BLaER1 treated with 17β-estradiol and CSF1 and Interleukin-3, amounts not matched to agents 10 nM and 100 nM (cell line): ENCODE results near the gene SS18.

Source experiments
- H3K27ac ChIP-seq, 11 experiments: shearing (Covaris generic); formaldehyde crosslinking; 2 replicates each; pipeline ENCODE4 v1.8.1; 2022
- H3K27me3 ChIP-seq, 11 experiments: shearing (Covaris generic); formaldehyde crosslinking; 2 replicates each; pipeline ENCODE4 v1.8.1; 2022
- H3K36me3 ChIP-seq, 11 experiments: shearing (Covaris generic); formaldehyde crosslinking; 2 replicates each; pipeline ENCODE4 v1.8.1; 2022
- H3K4me1 ChIP-seq, 10 experiments: shearing (Covaris generic); formaldehyde crosslinking; 2 replicates each; pipeline ENCODE4 v1.8.1; 2022
- H3K4me2 ChIP-seq, 11 experiments: shearing (Covaris generic); formaldehyde crosslinking; 2 replicates each; pipeline ENCODE4 v1.8.1; 2022
- H3K4me3 ChIP-seq, 10 experiments: shearing (Covaris generic); formaldehyde crosslinking; 2 replicates each; pipeline ENCODE4 v1.8.1; 2022
- H3K9ac ChIP-seq, 11 experiments: shearing (Covaris generic); formaldehyde crosslinking; 2 replicates each; pipeline ENCODE4 v1.8.1; 2022
- H3K9me3 ChIP-seq, 11 experiments: shearing (Covaris generic); formaldehyde crosslinking; replicated peaks in 1 of 11; 2 replicates each; pipeline ENCODE4 v1.8.1; 2022
- H4K20me1 ChIP-seq, 11 experiments: shearing (Covaris generic); formaldehyde crosslinking; 2 replicates each; pipeline ENCODE4 v1.8.1; 2022
- Cebpa-rat ChIP-seq, 11 experiments: shearing (Covaris generic); IDR thresholded peaks; 2 replicates each; pipeline ENCODE4 v1.8.1; 2022

Gene SS18

DNA sequence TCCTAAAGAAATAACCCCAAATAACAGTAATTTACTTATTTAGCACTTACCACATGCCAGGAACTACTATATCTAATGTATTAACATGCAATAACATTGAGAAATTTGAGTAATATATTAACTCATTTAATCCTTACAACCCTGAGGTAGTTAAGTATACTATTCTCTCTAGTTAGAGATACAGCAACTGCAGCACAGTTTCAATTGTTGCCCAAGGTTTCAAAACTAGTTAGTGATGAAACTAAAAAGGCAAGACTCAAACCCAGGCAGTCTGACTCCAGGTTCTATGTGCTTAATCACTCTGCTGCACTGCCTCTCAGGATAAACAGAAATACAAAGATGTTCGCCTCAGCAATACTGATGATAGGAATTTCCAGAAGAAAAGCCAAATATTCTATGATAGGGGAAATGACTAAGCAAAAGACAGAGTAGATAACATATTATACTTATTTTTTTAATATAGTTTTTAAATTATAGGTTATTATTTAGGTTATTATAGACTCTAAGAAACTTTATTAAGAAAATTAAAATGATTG lies 88.0 kb downstream of the SS18 start:
- no peak for TF ChIP-seq Cebpa-rat (IDR thresholded peaks at IDR 0.05)
- Histone ChIP-seq H3K27me3 (no peaks in the 10 kb centered on the region), H3K36me3 (no peaks in the 10 kb centered on the region), H4K20me1 (no peaks in the 10 kb centered on the region), H3K9me3 (peaks cover 0 to 7% (median 0%) of the 10 kb centered on the region in 11 experiments; a peak in 3 of 22 replicates), H3K4me3 (no peak overlapping the region), H3K9ac (no peak overlapping the region), H3K27ac (no peak overlapping the region), H3K4me1 (peaks cover 0 to 19% (median 7%) of the 10 kb centered on the region in 10 experiments; a peak in 14 of 20 replicates), H3K4me2 (peak overlapping the region in 1 of 11 experiments; percentile 8; a peak in 2 of 22 replicates)

DNA sequence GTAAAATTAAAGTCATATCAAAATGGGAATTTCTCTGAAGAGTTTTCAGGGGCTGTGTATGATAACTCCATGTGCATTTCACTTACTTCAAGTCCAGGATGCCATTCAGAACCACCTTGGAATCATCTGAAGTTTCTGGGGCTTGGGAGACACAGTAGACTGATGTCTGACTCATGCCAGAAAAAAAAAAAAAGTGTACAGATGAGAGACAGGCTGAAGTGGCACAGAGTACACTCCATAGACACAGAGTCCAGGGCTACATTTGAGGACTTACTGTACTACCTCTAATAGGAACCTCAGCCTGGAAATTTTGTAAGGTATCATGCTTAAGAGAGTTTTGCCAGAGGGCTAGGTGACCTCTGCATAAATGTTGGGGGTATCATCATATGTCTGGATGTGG lies 92.0 kb downstream of the SS18 start:
- H4K20me1 ChIP-seq = no peaks in the 10 kb centered on the region
- H3K4me1 ChIP-seq = peaks cover 0 to 8% (median 0%) of the 10 kb centered on the region in 10 experiments; a peak in 3 of 20 replicates
- no peak overlapping the region for H3K4me3 ChIP-seq
- no peak for TF ChIP-seq Cebpa-rat (IDR thresholded peaks at IDR 0.05)
- no peak overlapping the region for H3K9ac ChIP-seq
- H3K9me3 ChIP-seq = peaks cover 0 to 7% (median 0%) of the 10 kb centered on the region in 11 experiments; a peak in 2 of 22 replicates
- no peak overlapping the region for H3K4me2 ChIP-seq
- no peaks in the 10 kb centered on the region for H3K36me3 ChIP-seq
- no peaks in the 10 kb centered on the region for H3K27me3 ChIP-seq
- H3K27ac ChIP-seq = no peak overlapping the region

DNA sequence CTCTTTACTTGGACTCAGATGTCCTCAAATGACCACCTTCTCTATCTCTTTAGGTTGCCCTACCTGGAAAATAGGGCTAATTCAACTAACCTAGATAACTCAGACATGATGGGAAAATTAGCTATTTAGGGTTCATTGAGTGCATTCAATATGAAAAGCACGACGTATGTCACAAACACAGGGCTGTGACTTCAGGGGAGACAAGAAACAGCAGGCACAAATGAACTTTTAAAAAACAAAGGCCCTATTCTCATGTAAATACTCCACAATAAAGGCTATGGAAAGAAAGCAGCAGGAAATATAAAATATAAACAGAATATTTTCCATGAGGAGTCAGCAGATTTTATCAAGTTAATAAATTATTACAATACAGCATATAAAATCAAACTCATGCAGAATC lies 97.8 kb downstream of the SS18 start:
- no peaks in the 10 kb centered on the region for H3K27me3 ChIP-seq
- H3K9ac ChIP-seq = no peak overlapping the region
- H3K36me3 ChIP-seq = no peaks in the 10 kb centered on the region
- H3K4me1 ChIP-seq = no peaks in the 10 kb centered on the region
- H4K20me1 ChIP-seq = no peaks in the 10 kb centered on the region
- peaks cover 0 to 16% (median 0%) of the 10 kb centered on the region in 11 experiments; a peak in 4 of 22 replicates for H3K9me3 ChIP-seq
- no peak for TF ChIP-seq Cebpa-rat (IDR thresholded peaks at IDR 0.05)
- no peak overlapping the region for H3K4me3 ChIP-seq
- no peak overlapping the region for H3K4me2 ChIP-seq
- no peak overlapping the region for H3K27ac ChIP-seq

DNA sequence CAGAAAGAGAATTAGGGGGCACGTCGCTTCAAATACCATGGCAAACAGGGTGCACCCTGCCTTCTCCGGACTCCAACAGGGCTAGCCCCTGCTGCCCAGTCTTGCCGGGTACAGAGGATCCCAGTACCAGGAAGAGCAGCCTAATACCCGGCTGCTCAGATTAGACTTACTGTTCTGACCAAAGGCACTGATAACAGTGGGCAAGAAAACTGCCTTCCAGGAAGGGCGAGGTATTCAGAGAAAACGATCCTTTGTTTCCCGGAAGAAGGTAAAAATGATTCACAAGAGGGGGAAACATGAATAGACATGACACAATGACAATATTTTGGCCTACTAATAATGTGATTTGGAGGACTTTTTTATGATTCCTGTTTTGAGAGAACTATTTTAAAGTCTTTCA lies 99.9 kb downstream of the SS18 start:
- Histone ChIP-seq H3K9ac (no peak overlapping the region), H4K20me1 (no peaks in the 10 kb centered on the region), H3K27ac (no peak overlapping the region), H3K36me3 (no peaks in the 10 kb centered on the region), H3K9me3 (peaks cover 0 to 16% (median 0%) of the 10 kb centered on the region in 11 experiments; a peak in 4 of 22 replicates), H3K4me3 (no peak overlapping the region), H3K27me3 (no peaks in the 10 kb centered on the region), H3K4me1 (peaks cover 0 to 6% (median 0%) of the 10 kb centered on the region in 10 experiments; a peak in 5 of 20 replicates), H3K4me2 (no peak overlapping the region)
- no peak for TF ChIP-seq Cebpa-rat (IDR thresholded peaks at IDR 0.05)

DNA sequence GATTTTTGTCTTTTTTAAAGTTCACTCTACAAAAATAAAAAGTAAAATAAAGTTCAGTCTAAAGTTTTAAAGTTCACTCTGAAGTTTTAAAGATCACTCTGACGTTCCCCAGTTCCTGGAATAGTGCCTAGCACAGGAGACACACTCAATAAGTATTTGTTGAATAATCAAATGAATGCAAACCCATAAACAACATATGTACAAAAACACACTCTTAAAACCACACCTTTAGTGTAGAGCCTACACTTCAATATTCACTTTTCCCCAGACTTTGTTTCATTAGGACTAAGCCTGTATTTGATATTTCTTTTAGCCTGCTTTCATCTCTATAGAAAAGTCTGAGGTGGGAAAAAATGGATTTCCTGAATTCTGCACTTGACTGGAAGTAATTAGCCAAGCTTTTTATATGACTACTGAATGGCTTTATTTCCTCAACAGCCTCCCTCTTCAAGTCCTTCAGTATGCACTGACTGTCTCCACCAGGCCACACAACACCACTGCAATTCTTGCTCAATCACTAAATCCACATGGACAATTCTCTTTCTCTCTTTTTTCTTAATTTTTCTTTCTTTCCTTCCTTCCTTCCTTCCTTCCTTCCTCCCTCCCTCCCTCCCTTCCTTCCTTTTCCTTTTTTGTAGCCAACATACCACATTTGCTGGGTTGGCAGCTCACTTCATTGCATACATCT lies 104.6 kb downstream of the SS18 start:
- H3K36me3 ChIP-seq = no peaks in the 10 kb centered on the region
- no peaks in the 10 kb centered on the region for H4K20me1 ChIP-seq
- TF ChIP-seq Cebpa-rat (IDR thresholded peaks at IDR 0.05) = no peak
- peak overlapping the region in 2 of 11 experiments; percentile 22 to 25; a peak in 3 of 22 replicates for H3K4me2 ChIP-seq
- peaks cover 0 to 6% (median 0%) of the 10 kb centered on the region in 10 experiments; a peak in 5 of 20 replicates for H3K4me1 ChIP-seq
- no peak overlapping the region for H3K9ac ChIP-seq
- no peaks in the 10 kb centered on the region for H3K27me3 ChIP-seq
- H3K9me3 ChIP-seq = peaks cover 0 to 16% (median 0%) of the 10 kb centered on the region in 11 experiments; a peak in 3 of 22 replicates
- H3K4me3 ChIP-seq = no peak overlapping the region
- H3K27ac ChIP-seq = no peak overlapping the region

DNA sequence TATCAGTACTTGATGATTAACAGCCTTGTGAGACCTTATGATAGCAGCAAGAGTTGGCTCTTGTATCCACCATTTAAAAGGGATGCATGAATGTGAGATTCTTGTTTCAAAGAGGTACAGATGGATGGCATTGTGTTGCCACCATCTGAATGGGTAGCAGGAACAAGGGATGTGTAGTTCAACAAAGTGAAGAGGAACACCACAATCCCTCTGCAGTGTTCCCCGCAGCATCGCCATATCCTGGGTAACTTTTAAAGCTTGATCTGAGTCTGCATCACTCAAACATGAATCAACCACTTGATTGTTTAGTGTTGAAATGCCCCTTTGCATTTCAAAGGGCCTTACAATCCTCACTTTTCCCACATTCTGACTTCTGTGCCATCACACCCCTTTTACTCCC lies 106.7 kb downstream of the SS18 start:
- Histone ChIP-seq H3K4me1 (peaks cover 4 to 16% (median 10%) of the 10 kb centered on the region in 10 experiments; a peak in 19 of 20 replicates), H3K27ac (no peak overlapping the region), H4K20me1 (no peaks in the 10 kb centered on the region), H3K36me3 (no peaks in the 10 kb centered on the region), H3K27me3 (no peaks in the 10 kb centered on the region), H3K4me3 (no peak overlapping the region), H3K9me3 (peaks cover 0 to 11% (median 0%) of the 10 kb centered on the region in 11 experiments; a peak in 2 of 22 replicates), H3K9ac (no peak overlapping the region), H3K4me2 (no peak overlapping the region)
- TF ChIP-seq Cebpa-rat (IDR thresholded peaks at IDR 0.05) = no peak

DNA sequence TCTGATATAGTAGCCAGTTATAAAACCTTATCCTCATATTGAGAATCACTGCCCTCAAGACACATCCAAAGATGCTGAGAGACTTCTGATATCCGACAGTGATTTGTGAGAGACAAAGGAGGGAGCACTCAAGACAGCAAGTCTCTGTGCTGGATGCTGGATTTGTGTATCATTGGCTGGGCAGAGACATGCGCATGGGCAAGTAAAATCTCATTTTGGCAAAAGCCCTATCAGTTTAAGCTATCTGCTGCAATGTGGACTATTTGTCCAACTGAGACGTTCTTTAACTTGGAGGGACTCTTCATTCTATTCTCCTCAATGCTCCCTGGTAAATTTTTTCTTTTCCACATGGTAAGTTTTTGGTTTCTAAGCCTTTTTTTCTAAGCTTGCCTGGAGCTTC lies 107.5 kb downstream of the SS18 start:
- Histone ChIP-seq H3K36me3 (no peaks in the 10 kb centered on the region), H3K4me2 (no peak overlapping the region), H3K4me3 (no peak overlapping the region), H4K20me1 (no peaks in the 10 kb centered on the region), H3K27ac (no peak overlapping the region), H3K9me3 (peaks cover 0 to 5% (median 0%) of the 10 kb centered on the region in 11 experiments; a peak in 1 of 22 replicates), H3K27me3 (no peaks in the 10 kb centered on the region), H3K9ac (no peak overlapping the region), H3K4me1 (peaks cover 7 to 23% (median 18%) of the 10 kb centered on the region in 10 experiments; a peak in 19 of 20 replicates)
- TF ChIP-seq Cebpa-rat (IDR thresholded peaks at IDR 0.05) = no peak

DNA sequence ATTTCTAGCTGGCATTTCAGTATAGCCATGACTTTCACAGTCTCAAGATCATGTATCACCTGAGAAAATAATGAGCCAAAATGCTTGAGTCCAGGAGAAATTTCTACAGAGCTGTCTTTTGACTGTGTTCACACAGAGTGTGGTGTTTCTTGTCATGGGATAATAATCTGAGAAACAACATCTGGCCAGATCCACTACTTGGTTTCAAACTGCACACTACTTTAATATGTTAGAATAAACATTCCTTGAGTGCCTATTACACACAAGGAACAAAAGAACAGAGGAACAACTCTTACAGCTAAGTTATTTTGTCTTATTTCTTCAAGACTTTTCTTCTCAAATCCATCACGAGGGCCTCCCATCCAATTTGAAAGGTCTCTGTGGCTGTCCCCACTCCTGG lies 108.3 kb downstream of the SS18 start:
- no peak for TF ChIP-seq Cebpa-rat (IDR thresholded peaks at IDR 0.05)
- H3K4me1 ChIP-seq = peaks cover 13 to 31% (median 26%) of the 10 kb centered on the region in 10 experiments
- no peaks in the 10 kb centered on the region for H3K27me3 ChIP-seq
- no peaks in the 10 kb centered on the region for H3K9me3 ChIP-seq
- H4K20me1 ChIP-seq = no peaks in the 10 kb centered on the region
- H3K27ac ChIP-seq = no peak overlapping the region
- no peaks in the 10 kb centered on the region for H3K36me3 ChIP-seq
- no peak overlapping the region for H3K4me2 ChIP-seq
- no peak overlapping the region for H3K9ac ChIP-seq
- H3K4me3 ChIP-seq = no peak overlapping the region

DNA sequence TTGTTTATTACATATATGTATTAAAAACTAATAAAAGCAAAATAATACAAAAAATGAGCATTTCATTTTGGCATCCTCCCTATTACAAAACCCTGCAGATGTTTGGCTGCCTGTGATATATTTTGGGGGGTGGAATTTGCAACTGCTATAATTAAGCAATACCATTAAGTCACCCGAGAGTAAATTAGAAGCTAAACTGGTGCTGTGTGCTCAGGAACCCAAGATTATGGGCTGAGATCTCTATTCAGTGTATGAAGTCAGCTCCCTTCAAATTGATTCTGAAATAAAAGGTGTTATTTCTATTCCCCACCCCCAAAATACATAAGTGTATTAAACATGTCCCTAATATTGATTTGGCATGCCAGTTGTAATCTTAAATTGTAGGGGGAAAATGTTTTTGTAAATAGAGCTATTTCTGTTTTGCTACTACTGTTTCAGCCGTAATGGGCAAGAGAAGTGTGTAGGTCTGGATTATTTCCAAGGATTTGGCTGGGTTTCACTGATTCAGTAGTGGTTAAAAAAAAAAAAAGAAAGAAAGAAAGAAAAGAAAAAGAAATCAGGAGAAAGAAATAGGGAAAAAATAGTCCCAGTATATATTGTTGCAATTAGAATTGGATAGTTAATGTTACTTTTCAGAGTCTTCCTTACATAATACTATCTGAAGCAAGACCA lies 110.9 kb downstream of the SS18 start:
- H4K20me1 ChIP-seq = no peaks in the 10 kb centered on the region
- no peak overlapping the region for H3K4me3 ChIP-seq
- peaks cover 24 to 39% (median 36%) of the 10 kb centered on the region in 10 experiments for H3K4me1 ChIP-seq
- H3K4me2 ChIP-seq = peak overlapping the region in 10 of 11 experiments; percentile 38 to 79 (median 59); a peak in 16 of 22 replicates
- peaks cover 0 to 3% (median 0%) of the 10 kb centered on the region in 11 experiments; a peak in 1 of 22 replicates for H3K9me3 ChIP-seq
- peak overlapping the region in 3 of 11 experiments; percentile 37 to 53 (median 52); a peak in 6 of 22 replicates for H3K27ac ChIP-seq
- H3K9ac ChIP-seq = no peak overlapping the region
- no peak for TF ChIP-seq Cebpa-rat (IDR thresholded peaks at IDR 0.05)
- no peaks in the 10 kb centered on the region for H3K36me3 ChIP-seq
- no peaks in the 10 kb centered on the region for H3K27me3 ChIP-seq
